Activated CD8-positive, alpha-beta memory T cell treated with anti-CD3 and anti-CD28 coated beads, Interleukin-2, amount 50 U/mL, for 1 hour (primary cell): ENCODE measurements around the gene TBPL2.
"Not testable (repeated sequence)": the region's sequence is repeated elsewhere in the genome, so short reads cannot be mapped to it uniquely, and the experiment has no call there.

Source experiments
- DNase-seq: peaks from one replicate; pipeline ENCODE4 v3.0.0-alpha.2; 2020; ENCODE audit errors: extremely low read depth

The TBPL2 gene

GRCh38 chr14:55441286-55441685 is 870 bp upstream of the TBPL2 start:
- no peak for DNase-seq

GRCh38 chr14:55438066-55438683 is 2.2 kb downstream of the TBPL2 start:
- no peak for DNase-seq

GRCh38 chr14:55436931-55437330 is 3.5 kb downstream of the TBPL2 start:
- no peak for DNase-seq

GRCh38 chr14:55436519-55436918 is 3.9 kb downstream of the TBPL2 start:
- DNase-seq = no peak

- no peak for DNase-seq
Measured at GRCh38 chr14:55434805-55435174, 5.6 kb downstream of the TBPL2 start.

GRCh38 chr14:55433880-55434804 is 6.3 kb downstream of the TBPL2 start:
- no peak for DNase-seq

- DNase-seq = no peak
Measured at GRCh38 chr14:55432628-55433027, 7.8 kb downstream of the TBPL2 start.

GRCh38 chr14:55430024-55430690 is 10.3 kb downstream of the TBPL2 start:
- DNase-seq = no peak

GRCh38 chr14:55427439-55427838 is 13.0 kb downstream of the TBPL2 start:
- DNase-seq = no peak

- no peak for DNase-seq
Measured at GRCh38 chr14:55426891-55427290, 13.5 kb downstream of the TBPL2 start.

GRCh38 chr14:55425091-55425490 is 15.3 kb downstream of the TBPL2 start:
- DNase-seq = no peak

GRCh38 chr14:55423969-55424368 is 16.4 kb downstream of the TBPL2 start:
- DNase-seq = no peak

- not testable (repeated sequence) for DNase-seq
Measured at GRCh38 chr14:55422338-55422737, 18.1 kb downstream of the TBPL2 start.

GRCh38 chr14:55419663-55420062 is 20.8 kb downstream of the TBPL2 start:
- DNase-seq = no peak

GRCh38 chr14:55418411-55418810 is 22.0 kb downstream of the TBPL2 start:
- DNase-seq = no peak

- no peak for DNase-seq
Measured at GRCh38 chr14:55417955-55418354, 22.5 kb downstream of the TBPL2 start.

- no peak for DNase-seq
Measured at GRCh38 chr14:55416866-55417265, 23.6 kb downstream of the TBPL2 start.

- DNase-seq = no peak
Measured at GRCh38 chr14:55414551-55414950, 25.9 kb downstream of the TBPL2 start.

- no peak for DNase-seq
Measured at GRCh38 chr14:55412676-55413075, 27.7 kb downstream of the TBPL2 start.

- peak; percentile 20 for DNase-seq
Measured at GRCh38 chr14:55411426-55412389, 28.7 kb downstream of the TBPL2 start, which contains the start of gene ATG14. TSS of gene ATG14 (minus strand) at chr14:55411830. CDS start at chr14:55411822, 8 bp downstream.

GRCh38 chr14:55410876-55411275 is 29.5 kb downstream of the TBPL2 start:
- DNase-seq = no peak
